Endodermal cell (in vitro differentiated cells): ENCODE data around the gene CALR3. TPM values are rescaled to one million over a fixed set of nuclear protein-coding genes. Genes with fewer than 3 reads are reported as not detected.
A peak's percentile ranks its signal among the peaks of the same experiment; 100 is the strongest.
"Not testable (repeated sequence)": the region's sequence is repeated elsewhere in the genome, so short reads cannot be mapped to it uniquely, and the experiment has no call there.

Experiments used
- DNase-seq: peaks from one replicate; pipeline ENCODE4 v3.0.0-alpha.2; 2017
- H3K27ac ChIP-seq: 2 replicates; pipeline ENCODE4 v1.5.1; 2013; ENCODE audit warnings: mild to moderate bottlenecking, low read depth, low read length, moderate library complexity
- H3K27me3 ChIP-seq: 2 replicates; pipeline ENCODE4 v1.6.1; 2013; ENCODE audit warnings: mild to moderate bottlenecking, low read length, moderate library complexity; ENCODE audit not compliant: insufficient read depth, control insufficient read depth, poor library complexity, severe bottlenecking
- H3K36me3 ChIP-seq: 2 replicates; pipeline ENCODE4 v1.7.0; 2013; ENCODE audit warnings: mild to moderate bottlenecking, low read length, moderate library complexity; ENCODE audit not compliant: control insufficient read depth, insufficient read depth
- H3K4me1 ChIP-seq: one replicate; pipeline ENCODE4 v1.7.0; 2013; ENCODE audit warnings: low read length; ENCODE audit not compliant: control insufficient read depth, insufficient read depth
- H3K4me3 ChIP-seq: 2 replicates; pipeline ENCODE4 v1.5.1; 2013; ENCODE audit warnings: mild to moderate bottlenecking, low read length, moderate library complexity
- H3K9ac ChIP-seq: 2 replicates; pipeline ENCODE4 v1.6.1; 2013; ENCODE audit warnings: mild to moderate bottlenecking, low read length, moderate library complexity; ENCODE audit not compliant: poor library complexity, severe bottlenecking; ENCODE audit errors: extremely low read depth
- H3K9me3 ChIP-seq: 2 replicates; pipeline ENCODE4 v1.6.1; 2013; ENCODE audit warnings: mild to moderate bottlenecking, low read length, moderate library complexity; ENCODE audit not compliant: control insufficient read depth
- H3K27ac Mint-ChIP-seq: 2 replicates; pipeline ENCODE4 v1.8.0; 2020; ENCODE audit warnings: mixed read lengths
- H3K27me3 Mint-ChIP-seq: 2 replicates; pipeline ENCODE4 v1.8.0; 2021; ENCODE audit warnings: mild to moderate bottlenecking, mixed read lengths; ENCODE audit not compliant: insufficient read depth
- H3K36me3 Mint-ChIP-seq: 2 replicates; pipeline ENCODE4 v1.8.0; 2020; ENCODE audit warnings: low read depth, mixed read lengths
- H3K4me1 Mint-ChIP-seq: 2 replicates; pipeline ENCODE4 v1.8.0; 2020; ENCODE audit warnings: mixed read lengths
- H3K4me3 Mint-ChIP-seq: 2 replicates; pipeline ENCODE4 v1.8.0; 2020; ENCODE audit warnings: mild to moderate bottlenecking, moderate library complexity, mixed read lengths
- H3K9me3 Mint-ChIP-seq: 2 replicates; pipeline ENCODE4 v1.8.0; 2020; ENCODE audit warnings: mild to moderate bottlenecking, mixed read lengths
- CTCF ChIP-seq: fragments of 200-600 bp; sonication (generic); conservative IDR thresholded peaks from 2 replicates; pipeline ENCODE4 v1.5.0; 2021; ENCODE audit warnings: antibody characterized with exemption, mild to moderate bottlenecking
- WGBS, 2 experiments: methylation state at CpG; one replicate each; pipeline versions ENCODE4 v1.1.5 to v1.1.7; 2013; ENCODE audit warnings: missing lambda C conversion rate in 2 of 2, mixed read lengths in 1 of 2; ENCODE audit not compliant: insufficient coverage in 1 of 2, insufficient read length in 1 of 2; 5-methylcytosine and 5-hydroxymethylcytosine counted together
- total RNA-seq, 2 donors: library from RNA; stranded (reverse); fragmentation: NEBNext Ultra II Directional in 1 of 2; extraction: Animal tissue kit (Norgen Biotek cat#: 25700) in 1 of 2; gene quantifications; 2 replicates in 1 of 2; 3 replicates in 1 of 2; pipeline ENCODE4 v1.2.1, GENCODE V29; 2021

Gene CALR3
- total RNA-seq, 2 donors from 2014 or later = 0.27 TPM; not detected in 1

GRCh38 chr19:16514383-16515019 lies 18.5 kb upstream of the CALR3 start:
- no peaks in the 10 kb centered on the region for H3K27me3 Mint-ChIP-seq
- 93 to 94% methylated on average over 5 to 24 of the region's 24 CpGs for WGBS, 2 experiments
- Histone ChIP-seq H3K36me3 (peaks cover 32% of the 10 kb centered on the region), H3K27ac (no peak overlapping the region), H3K9me3 (no peaks in the 10 kb centered on the region), H3K27me3 (no peaks in the 10 kb centered on the region), H3K4me3 (no peak overlapping the region), H3K4me1 (no peaks in the 10 kb centered on the region), H3K9ac (no peak overlapping the region)
- DNase-seq = peak; percentile 75
- no peak overlapping the region for H3K4me3 Mint-ChIP-seq
- peaks cover 56% of the 10 kb centered on the region for H3K36me3 Mint-ChIP-seq
- no peak overlapping the region for H3K27ac Mint-ChIP-seq
- no peaks in the 10 kb centered on the region for H3K9me3 Mint-ChIP-seq
- peak; percentile 57 for TF ChIP-seq CTCF
- H3K4me1 Mint-ChIP-seq = no peaks in the 10 kb centered on the region

DNA sequence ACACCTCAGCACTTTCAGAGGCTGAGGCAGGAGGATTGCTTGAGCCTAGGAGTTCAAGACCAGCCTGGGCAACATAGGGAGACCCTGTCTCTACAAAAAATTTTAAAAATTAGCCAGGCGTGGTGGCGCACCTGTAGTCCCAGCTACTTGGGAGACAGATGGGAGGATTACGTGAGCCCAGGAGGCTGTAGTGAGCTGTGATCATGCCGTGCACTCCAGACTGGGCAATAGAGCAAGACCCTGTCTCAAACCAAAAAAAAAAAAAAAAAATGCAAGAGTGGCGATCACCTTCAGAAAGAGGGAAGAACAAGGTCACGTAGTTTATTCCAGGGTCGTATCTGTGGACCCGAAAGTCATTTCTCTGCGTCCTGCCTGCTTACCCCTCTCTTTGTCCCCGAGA lies 16.6 kb upstream of the CALR3 start:
- DNase-seq, H3K4me3 Mint-ChIP-seq, H3K27ac Mint-ChIP-seq, H3K4me3 ChIP-seq, H3K27me3 Mint-ChIP-seq, H3K9ac ChIP-seq, H3K4me1 Mint-ChIP-seq, H3K9me3 ChIP-seq, H3K9me3 Mint-ChIP-seq, H3K27me3 ChIP-seq, H3K4me1 ChIP-seq, H3K27ac ChIP-seq: not testable (repeated sequence)
- WGBS, 2 experiments = 91 to 95% methylated on average over 9 to 10 of the region's 10 CpGs
- peaks cover 20% of the 10 kb centered on the region for H3K36me3 ChIP-seq
- H3K36me3 Mint-ChIP-seq = peaks cover 43% of the 10 kb centered on the region

GRCh38 chr19:16509141-16510061 lies 13.4 kb upstream of the CALR3 start:
- WGBS, 2 experiments = 95 to 96% methylated on average over 24 to 28 of the region's 28 CpGs
- no peak for DNase-seq
- no peaks in the 10 kb centered on the region for H3K27me3 Mint-ChIP-seq

More at GRCh38 chr19:16509141-16510061, 13.4 kb upstream of the CALR3 start:
- Histone ChIP-seq H3K4me1 (no peaks in the 10 kb centered on the region), H3K4me3 (no peak overlapping the region), H3K27ac (no peak overlapping the region), H3K27me3 (no peaks in the 10 kb centered on the region), H3K36me3 (peaks cover 12% of the 10 kb centered on the region), H3K9ac (no peak overlapping the region), H3K9me3 (no peaks in the 10 kb centered on the region)
- Mint-ChIP-seq H3K4me3 (no peak overlapping the region), H3K36me3 (peaks cover 42% of the 10 kb centered on the region), H3K27ac (peak overlapping the region; percentile 21), H3K4me1 (no peaks in the 10 kb centered on the region), H3K9me3 (no peaks in the 10 kb centered on the region)
- no peak for TF ChIP-seq CTCF
